ENCODE data around the gene DSP. TPM values are rescaled to one million over a fixed set of nuclear protein-coding genes. Genes with fewer than 3 reads are reported as not detected.

Gene DSP
- total and polyA plus RNA-seq, 10 donors, result 0.72 to 27.6 (median 15.0) TPM

DNA sequence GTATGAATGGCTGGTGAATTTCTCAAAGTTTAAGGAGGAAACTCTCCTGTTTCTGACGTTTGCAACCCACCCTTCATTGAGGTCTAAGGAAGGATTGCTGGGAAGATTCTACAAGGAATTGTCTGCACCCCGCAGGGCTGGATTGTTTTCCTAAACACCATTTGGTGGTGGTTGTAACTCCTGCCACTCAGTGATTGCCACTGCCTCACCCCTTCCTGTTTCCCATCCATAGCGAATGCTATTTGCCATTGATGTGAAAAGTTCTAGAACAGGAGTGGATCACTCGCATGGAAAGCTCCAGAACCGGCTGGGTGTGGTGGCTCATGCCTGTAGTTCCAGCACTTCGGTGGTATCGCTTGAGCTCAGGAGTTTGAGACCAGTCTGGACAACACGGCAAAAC, 8.7 kb upstream of the DSP start:
- no peak overlapping the region for H3K27ac ChIP-seq
- no peaks in the 10 kb centered on the region for H3K9me3 ChIP-seq
- H3K36me3 ChIP-seq, result no peaks in the 10 kb centered on the region
- 61 to 66% (median 63%) methylated on average over 8 of the region's 8 CpGs for WGBS, 5 donors
- DNase-seq, result no peak
- H3K27me3 ChIP-seq (replicated peaks in 1 of 7), result peaks cover 0 to 40% (median 7%) of the 10 kb centered on the region in 7 donors
- intact Hi-C loops (cut with DNase I; ENCODE audit: low total_unique reads), result no loop called here
- TF ChIP-seq, protein P1, sequence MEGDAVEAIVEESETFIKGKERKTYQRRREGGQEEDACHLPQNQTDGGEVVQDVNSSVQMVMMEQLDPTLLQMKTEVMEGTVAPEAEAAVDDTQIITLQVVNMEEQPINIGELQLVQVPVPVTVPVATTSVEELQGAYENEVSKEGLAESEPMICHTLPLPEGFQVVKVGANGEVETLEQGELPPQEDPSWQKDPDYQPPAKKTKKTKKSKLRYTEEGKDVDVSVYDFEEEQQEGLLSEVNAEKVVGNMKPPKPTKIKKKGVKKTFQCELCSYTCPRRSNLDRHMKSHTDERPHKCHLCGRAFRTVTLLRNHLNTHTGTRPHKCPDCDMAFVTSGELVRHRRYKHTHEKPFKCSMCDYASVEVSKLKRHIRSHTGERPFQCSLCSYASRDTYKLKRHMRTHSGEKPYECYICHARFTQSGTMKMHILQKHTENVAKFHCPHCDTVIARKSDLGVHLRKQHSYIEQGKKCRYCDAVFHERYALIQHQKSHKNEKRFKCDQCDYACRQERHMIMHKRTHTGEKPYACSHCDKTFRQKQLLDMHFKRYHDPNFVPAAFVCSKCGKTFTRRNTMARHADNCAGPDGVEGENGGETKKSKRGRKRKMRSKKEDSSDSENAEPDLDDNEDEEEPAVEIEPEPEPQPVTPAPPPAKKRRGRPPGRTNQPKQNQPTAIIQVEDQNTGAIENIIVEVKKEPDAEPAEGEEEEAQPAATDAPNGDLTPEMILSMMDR (IDR thresholded peaks at IDR 0.05 in 8 of 11, conservative IDR thresholded peaks at IDR 0.05 in 3 of 11), result no peak
- TF ChIP-seq POLR2AphosphoS5 (IDR thresholded peaks at IDR 0.05), result no peak
- no peak for TF ChIP-seq POLR2A (IDR thresholded peaks at IDR 0.05)
- no peak overlapping the region for H3K4me3 ChIP-seq
- no peaks in the 10 kb centered on the region for H3K4me1 ChIP-seq

DNA sequence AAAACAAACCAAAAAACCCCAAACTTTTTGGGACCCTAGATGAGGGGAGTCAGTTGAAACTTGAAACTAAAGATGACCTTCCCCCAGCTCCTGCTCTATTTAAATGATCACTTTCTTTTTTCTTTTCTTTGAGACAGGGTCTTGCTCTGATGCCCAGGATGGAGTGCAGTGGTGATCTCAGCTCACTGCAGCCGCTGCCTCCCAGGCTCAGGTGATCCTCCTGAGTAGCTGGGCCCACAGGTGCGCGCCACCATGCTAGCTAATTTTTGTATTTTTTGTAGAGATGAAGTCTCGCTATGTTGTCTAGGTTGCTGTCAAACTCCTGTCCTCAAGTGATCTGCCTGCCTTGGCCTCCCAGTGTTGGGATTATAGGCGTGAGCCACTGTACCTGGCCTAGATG, 7.3 kb upstream of the DSP start:
- Histone ChIP-seq H3K9me3 (no peaks in the 10 kb centered on the region), H3K27me3 (replicated peaks in 1 of 7) (peaks cover 0 to 37% (median 11%) of the 10 kb centered on the region in 7 donors), H3K27ac (no peak overlapping the region), H3K4me3 (no peak overlapping the region), H3K36me3 (no peaks in the 10 kb centered on the region), H3K4me1 (no peaks in the 10 kb centered on the region)
- no peak for TF ChIP-seq POLR2AphosphoS5 (IDR thresholded peaks at IDR 0.05)
- WGBS, 5 donors, result 93 to 97% (median 94%) methylated on average over 5 of the region's 5 CpGs
- intact Hi-C loops (cut with DNase I; ENCODE audit: low total_unique reads), result no loop called here
- no peak for DNase-seq

DNA sequence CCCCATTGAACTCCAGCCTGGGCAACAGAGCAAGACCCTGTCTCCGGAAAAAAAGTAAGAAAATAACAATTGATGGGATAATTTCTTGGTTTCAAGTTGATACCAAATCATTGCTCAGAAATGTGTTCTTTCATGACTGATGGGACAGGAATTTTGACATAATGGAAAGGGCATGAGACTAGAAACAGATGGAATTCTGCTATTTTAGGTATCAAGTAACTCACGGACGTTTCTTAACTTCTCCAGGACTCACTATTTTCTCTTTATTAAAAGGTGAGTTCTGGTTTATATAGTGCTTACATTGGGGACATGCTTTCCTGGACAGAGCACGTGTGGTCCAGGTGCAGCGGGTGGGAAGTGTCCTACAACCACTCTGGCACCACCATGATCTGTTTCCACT, 6.0 kb upstream of the DSP start:
- intact Hi-C loops (cut with DNase I; ENCODE audit: low total_unique reads), result no loop called here
- Histone ChIP-seq H3K9me3 (no peaks in the 10 kb centered on the region), H3K27me3 (replicated peaks in 1 of 7) (peaks cover 0 to 50% (median 16%) of the 10 kb centered on the region in 7 donors), H3K36me3 (no peaks in the 10 kb centered on the region), H3K4me1 (peaks cover 0 to 3% (median 1%) of the 10 kb centered on the region in 6 donors), H3K4me3 (no peak overlapping the region), H3K27ac (no peak overlapping the region)
- TF ChIP-seq POLR2A (IDR thresholded peaks at IDR 0.05) (no peak), POLR2AphosphoS5 (IDR thresholded peaks at IDR 0.05) (no peak)
- TF ChIP-seq, protein P1 (IDR thresholded peaks at IDR 0.05 in 8 of 11, conservative IDR thresholded peaks at IDR 0.05 in 3 of 11), result no peak
- WGBS, 5 donors, result 84 to 95% (median 88%) methylated on average over 5 of the region's 5 CpGs
- no peak for DNase-seq

DNA sequence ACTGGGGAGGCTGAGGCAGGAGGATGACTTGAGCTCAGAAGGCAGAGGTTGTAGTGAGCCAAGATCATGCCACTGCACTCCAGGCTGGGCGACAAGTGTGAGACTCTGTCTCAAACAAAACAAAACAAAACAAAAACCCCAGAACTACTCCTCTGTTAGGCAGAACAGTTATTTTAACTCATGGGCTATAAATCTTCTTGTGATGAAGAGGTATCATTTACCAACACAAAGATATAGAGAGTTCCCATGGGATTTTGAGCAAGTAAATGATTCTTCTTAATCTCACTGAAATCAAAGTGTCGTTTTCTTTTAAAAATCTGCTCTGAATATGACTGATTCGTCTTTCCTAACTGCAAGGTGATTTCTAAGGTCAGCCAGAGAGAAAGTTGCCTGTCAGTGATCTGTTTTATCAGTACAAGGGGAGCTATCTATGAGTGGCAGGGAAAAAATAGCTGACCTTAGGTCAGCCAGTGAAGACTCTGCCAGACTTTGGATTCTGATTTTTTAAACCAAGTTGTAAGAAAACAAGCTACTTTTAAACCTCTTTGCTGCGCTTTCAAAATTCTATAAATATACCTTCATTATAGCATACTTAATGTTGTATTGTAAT, 3.8 kb upstream of the DSP start:
- Histone ChIP-seq H3K36me3 (no peaks in the 10 kb centered on the region), H3K27me3 (replicated peaks in 1 of 7) (peaks cover 0 to 72% (median 37%) of the 10 kb centered on the region in 7 donors), H3K27ac (no peak overlapping the region), H3K4me3 (no peak overlapping the region), H3K9me3 (no peaks in the 10 kb centered on the region), H3K4me1 (peaks cover 5 to 25% (median 23%) of the 10 kb centered on the region in 6 donors)
- no peak for DNase-seq
- intact Hi-C loops (cut with DNase I; ENCODE audit: low total_unique reads), result no loop called here
- TF ChIP-seq POLR2AphosphoS5 (IDR thresholded peaks at IDR 0.05), result no peak
- TF ChIP-seq, protein P1 (IDR thresholded peaks at IDR 0.05 in 8 of 11, conservative IDR thresholded peaks at IDR 0.05 in 3 of 11), result no peak
- no peak for TF ChIP-seq POLR2A (IDR thresholded peaks at IDR 0.05)
- 64 to 77% (median 72%) methylated on average over 4 of the region's 4 CpGs for WGBS, 5 donors

Measured in spleen (tissue), 11 donors.